Bladder microvascular endothelial cell (primary cell): Measurements from ENCODE around the gene CSH2. TPM values are rescaled to one million over a fixed set of nuclear protein-coding genes. Genes with fewer than 3 reads are reported as not detected.

ENCODE experiments used
- total RNA-seq: library from RNA; depleted of rRNA; stranded (reverse); fragments of >200 nt; gene quantifications from 2 replicates; pipeline ENCODE4 v1.2.3, GENCODE V29; 2014

CSH2 gene
- total RNA-seq: not detected in 2 replicates

DNA sequence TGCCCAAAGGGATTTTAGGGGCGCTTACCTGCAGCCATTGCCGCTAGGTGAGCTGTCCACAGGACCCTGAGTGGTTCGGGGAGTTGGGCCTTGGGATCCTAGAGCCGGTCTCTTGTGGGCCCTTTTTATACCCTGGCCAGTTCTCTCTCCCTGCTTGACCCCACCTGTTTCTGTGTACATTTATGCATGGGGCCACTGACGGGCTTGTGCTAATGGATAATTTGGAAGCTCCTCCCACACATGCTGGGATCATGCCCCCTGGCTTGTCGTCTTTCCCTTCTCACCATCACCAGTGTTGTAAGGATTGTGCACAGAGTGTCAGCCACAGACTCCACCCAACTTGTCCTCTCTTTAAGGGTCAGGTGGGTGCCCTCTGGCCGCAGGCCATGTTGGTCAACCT, at the start of gene CSH2:
TSS of gene CSH2 (minus strand) at position 101 of the 400 bp plus-strand sequence. CDS start at position 38, 63 bp downstream.

DNA sequence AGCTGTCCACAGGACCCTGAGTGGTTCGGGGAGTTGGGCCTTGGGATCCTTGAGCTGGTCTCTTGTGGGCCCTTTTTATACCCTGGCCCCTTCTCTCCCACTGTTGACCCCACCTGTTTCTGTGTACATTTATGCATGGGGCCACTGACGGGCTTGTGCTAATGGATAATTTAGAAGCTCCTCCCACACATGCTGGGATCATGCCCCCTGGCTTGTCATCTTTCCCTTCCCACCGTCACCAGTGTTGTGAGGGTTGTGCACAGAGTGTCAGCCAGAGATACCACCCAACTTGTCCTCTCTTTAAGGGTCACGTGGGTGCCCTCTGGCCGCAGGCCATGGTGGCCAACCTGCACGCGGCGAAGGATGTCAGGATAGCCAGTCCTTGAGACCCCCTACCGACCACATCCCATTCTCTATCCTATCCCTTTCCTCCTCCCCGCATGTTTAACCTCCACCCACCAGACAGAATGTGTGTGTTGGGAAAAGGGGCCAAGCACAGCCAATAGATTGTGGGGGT, 45.4 kb upstream of the CSH2 start, which contains the start of gene GH1:
TSS of gene GH1 (minus strand) at position 51 of the 517 bp plus-strand sequence. CDS start 63 bp downstream, outside the sequence.

DNA sequence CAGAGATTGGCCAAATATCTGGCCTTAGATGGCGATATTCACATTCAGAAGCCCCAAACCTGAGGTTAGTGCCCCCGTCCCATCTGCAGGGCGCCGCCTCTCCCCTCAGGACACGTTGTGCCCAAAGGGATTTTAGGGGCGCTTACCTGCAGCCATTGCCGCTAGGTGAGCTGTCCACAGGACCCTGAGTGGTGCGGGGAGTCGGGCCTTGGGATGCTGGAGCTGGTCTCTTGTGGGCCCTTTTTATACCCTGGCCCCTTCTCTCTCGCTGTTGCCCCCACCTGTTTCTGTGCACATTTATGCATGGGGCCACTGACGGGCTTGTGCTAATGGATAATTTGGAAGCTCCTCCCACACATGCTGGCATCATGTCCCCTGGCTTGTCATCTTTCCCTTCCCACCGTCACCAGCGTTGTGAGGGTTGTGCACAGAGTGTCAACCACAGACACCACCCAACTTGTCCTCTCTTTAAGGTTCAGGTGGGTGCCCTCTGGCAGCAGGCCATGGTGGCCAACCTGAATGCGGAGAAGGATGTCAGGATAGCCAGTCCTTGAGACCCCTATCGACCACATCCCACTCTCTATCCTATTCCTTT, 37.7 kb upstream of the CSH2 start, which contains the start of gene CSHL1:
TSS of gene CSHL1 (minus strand) at position 218 of the 595 bp plus-strand sequence. CDS start at position 156, 62 bp downstream.

DNA sequence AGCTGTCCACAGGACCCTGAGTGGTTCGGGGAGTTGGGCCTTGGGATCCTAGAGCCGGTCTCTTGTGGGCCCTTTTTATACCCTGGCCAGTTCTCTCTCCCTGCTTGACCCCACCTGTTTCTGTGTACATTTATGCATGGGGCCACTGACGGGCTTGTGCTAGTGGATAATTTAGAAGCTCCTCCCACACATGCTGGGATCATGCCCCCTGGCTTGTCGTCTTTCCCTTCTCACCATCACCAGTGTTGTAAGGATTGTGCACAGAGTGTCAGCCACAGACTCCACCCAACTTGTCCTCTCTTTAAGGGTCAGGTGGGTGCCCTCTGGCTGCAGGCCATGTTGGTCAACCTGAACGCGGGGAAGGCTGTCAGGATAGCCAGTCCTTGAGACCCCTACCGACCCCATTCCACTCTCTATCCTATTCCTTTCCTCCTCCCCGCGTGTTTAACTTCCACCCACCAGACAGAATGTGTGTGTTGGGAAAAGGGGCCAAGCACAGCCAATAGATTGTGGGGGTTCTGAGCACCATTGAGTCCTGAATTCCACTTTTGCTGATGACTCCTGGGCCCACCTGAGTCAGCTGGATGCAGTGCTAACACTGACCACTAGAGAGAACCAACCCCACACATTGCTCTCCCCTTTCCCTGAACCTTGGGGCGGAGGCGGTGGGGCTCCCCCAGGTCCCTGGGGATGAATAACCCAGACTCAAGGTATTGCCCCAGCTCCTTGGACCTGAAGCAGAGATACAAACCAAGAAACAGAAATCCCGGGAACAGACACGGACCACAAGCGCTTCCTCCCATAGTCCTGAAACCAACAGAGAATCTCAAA, 23.3 kb upstream of the CSH2 start, which contains the start of gene CSH1:
TSS of gene CSH1 (minus strand) at position 51 of the 831 bp plus-strand sequence. CDS start 63 bp downstream, outside the sequence.

DNA sequence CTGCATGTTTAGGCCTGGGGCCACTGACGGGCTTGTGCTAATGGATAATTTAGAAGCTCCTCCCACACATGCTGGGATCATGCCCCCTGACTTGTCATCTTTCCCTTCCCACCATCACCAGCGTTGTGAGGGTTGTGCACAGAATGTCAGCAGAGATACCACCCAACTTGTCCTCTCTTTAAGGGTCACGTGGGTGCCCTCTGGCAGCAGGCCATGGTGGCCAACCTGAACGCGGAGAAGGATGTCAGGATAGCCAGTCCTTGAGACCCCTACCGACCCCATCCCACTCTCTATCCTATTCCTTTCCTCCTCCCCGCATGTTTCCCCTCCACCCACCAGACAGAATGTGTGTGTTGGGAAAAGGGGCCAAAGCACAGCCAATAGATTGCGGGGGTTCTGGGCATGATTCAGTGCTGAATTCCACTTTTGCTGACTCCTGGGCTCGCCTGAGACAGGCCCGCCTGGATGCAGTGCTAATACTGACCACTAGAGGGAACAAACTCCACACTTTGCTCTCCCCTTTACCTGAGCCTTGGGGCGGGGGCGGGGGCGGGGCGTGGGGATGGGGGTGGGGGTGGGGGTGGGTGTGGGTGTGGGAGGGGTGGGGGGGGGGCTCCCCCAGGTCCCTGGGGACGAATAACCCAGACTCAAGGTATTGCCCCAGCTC, 8.6 kb upstream of the CSH2 start, which contains the start of gene GH2:
TSS of gene GH2 (minus strand) at position 10 of the 667 bp plus-strand sequence. CDS start 143 bp downstream, outside the sequence.

DNA sequence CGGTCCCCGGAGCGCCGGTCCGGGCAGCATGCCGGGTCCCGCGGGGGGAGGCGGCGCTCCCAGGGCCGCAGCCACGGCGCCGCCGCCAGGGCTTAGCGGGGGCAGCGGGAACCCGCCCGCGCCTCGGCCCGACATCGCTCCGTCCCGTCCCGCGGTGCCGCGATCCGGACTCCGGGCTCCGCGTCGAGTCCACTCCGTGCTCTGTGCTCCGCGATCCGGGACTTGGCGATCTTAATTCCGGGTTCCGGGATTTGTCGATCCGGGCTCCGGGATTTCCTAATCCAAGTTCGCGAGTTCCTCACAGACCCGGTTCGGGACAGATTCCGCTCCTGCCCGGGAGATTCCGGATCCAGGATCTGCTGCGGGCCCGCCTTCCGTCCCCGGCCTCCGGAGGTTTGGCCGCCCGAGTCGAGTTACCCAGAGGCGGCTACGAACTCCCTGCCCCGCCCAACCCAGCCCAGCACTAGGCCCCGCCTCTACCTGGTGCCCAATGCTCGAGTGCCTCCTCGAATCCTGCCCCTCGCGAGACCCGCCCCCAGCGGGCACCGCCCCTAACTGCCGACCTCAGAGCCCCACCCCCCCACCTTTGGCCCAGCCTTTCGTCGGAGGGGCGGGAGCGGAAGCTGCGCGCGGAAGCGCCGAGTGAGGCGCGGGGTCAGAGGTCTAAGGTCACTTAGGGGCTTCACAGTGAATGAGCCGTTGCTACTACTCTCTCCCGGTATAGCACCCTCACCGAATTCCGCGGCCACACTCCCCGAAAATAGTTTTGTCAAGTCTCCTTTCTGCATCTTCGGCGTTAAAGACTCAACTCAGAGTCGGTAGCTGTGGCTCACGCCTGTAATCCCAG, 30.7 kb downstream of the CSH2 start, which contains the start of gene SMARCD2:
TSS of gene SMARCD2 (minus strand) at position 146 of the 847 bp plus-strand sequence. CDS start at position 135, 11 bp downstream.

DNA sequence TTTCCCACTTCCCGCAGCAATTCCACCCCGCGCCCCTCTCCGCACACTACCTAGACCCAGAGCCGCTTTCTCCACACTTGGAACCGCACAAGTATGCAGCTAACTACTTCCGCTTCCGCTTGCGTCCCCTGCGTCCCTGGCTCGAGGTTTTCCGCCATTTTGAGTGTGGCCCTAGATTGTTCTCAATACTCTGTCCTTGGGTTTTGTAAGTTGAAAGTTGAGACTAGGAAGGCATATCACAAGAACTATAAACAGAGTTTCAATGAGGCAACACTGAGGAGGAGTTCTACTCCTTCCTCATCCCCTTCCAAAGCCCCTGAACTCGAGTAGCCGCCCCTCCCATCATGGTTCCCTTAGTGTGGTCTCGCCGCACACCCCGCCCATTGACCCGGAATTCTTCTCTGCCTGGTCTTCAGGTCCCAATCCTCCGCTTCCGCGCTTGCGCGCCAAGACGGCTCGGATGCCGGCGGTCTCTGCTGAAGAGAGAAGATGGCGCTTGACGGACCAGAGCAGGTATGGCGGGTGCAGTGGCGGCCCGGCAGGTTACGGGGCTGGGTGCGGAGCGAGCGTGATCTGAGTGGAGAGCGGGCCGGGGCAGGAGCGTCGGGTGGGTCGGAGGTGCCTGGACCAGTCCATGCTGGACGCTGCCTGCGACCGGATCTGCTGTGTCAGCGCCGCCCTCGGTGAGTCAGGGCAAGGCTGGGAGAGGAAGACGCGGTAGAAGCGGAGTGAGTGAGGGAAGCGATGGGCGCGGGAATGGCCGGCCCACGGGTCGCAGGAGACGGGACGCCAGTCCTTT, 46.3 kb downstream of the CSH2 start, which contains the start of the genes FTSJ3 and PSMC5:
TSS of gene FTSJ3 (minus strand) at position 662 of the 799 bp plus-strand sequence. CDS start 761 bp downstream, outside the sequence.
TSS of gene PSMC5 (plus strand) at position 430 of the 799 bp plus-strand sequence. CDS start at position 490, 60 bp downstream.

Other genes starting within 250 kb of the CSH2 start
- gene LIMD2, start 173.6 kb downstream of the CSH2 start, total RNA-seq: 16.8 and 47.2 TPM in 2 replicates
- 11.2 and 34.4 TPM in 2 replicates for gene STRADA, start 131.9 kb downstream of the CSH2 start, total RNA-seq
- 55.9 and 156 TPM in 2 replicates for gene CCDC47, start 100.1 kb downstream of the CSH2 start, total RNA-seq
- 42.3 and 118 TPM in 2 replicates for gene DDX42, start 99.5 kb downstream of the CSH2 start, total RNA-seq
- 75.3 and 103 TPM in 2 replicates for gene PSMC5, start 46.2 kb downstream of the CSH2 start, total RNA-seq
- gene FTSJ3, start 46.0 kb downstream of the CSH2 start, total RNA-seq: 60.9 and 67.0 TPM in 2 replicates
- 55.8 and 65.7 TPM in 2 replicates for gene SMARCD2, start 31.0 kb downstream of the CSH2 start, total RNA-seq
- not detected in 2 replicates for gene GH2, start 8.3 kb upstream of the CSH2 start, total RNA-seq
- not detected in 2 replicates for gene CSH1, start 22.9 kb upstream of the CSH2 start, total RNA-seq
- gene CSHL1, start 37.6 kb upstream of the CSH2 start, total RNA-seq: not detected in 2 replicates
- gene GH1, start 45.2 kb upstream of the CSH2 start, total RNA-seq: not detected in 2 replicates
- gene CD79B, start 58.7 kb upstream of the CSH2 start, total RNA-seq: 1.1 and 13.4 TPM in 2 replicates
- under 0.01 TPM in 2 replicates for gene SCN4A, start 99.2 kb upstream of the CSH2 start, total RNA-seq
- gene PRR29, start 124.7 kb upstream of the CSH2 start, total RNA-seq: 0.32 and 0.44 TPM in 2 replicates
- 398 and 432 TPM in 2 replicates for gene ICAM2, start 147.0 kb upstream of the CSH2 start, total RNA-seq